Stimulated activated CD8-positive, alpha-beta memory T cell treated with anti-CD3 and anti-CD28 coated beads, Interleukin-2, amount 100 ng/mL, for 1 hour (primary cell): ENCODE data around the gene OR9A4.
"Not testable (repeated sequence)": the region's sequence is repeated elsewhere in the genome, so short reads cannot be mapped to it uniquely, and the experiment has no call there.

Source experiments
- DNase-seq, 2 donors: peaks; one replicate each; pipeline ENCODE4 v3.0.0-alpha.2; 2020; ENCODE audit warnings: low read depth in 2 of 2

The OR9A4 gene, protein sequence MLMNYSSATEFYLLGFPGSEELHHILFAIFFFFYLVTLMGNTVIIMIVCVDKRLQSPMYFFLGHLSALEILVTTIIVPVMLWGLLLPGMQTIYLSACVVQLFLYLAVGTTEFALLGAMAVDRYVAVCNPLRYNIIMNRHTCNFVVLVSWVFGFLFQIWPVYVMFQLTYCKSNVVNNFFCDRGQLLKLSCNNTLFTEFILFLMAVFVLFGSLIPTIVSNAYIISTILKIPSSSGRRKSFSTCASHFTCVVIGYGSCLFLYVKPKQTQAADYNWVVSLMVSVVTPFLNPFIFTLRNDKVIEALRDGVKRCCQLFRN

GRCh38 chr7:141916099-141916498 is at the start of gene OR9A4:
Gene OR9A4 (plus strand): TSS chr7:141916399. CDS start chr7:141918876, 2,477 bp downstream.
- no peak for DNase-seq

DNA sequence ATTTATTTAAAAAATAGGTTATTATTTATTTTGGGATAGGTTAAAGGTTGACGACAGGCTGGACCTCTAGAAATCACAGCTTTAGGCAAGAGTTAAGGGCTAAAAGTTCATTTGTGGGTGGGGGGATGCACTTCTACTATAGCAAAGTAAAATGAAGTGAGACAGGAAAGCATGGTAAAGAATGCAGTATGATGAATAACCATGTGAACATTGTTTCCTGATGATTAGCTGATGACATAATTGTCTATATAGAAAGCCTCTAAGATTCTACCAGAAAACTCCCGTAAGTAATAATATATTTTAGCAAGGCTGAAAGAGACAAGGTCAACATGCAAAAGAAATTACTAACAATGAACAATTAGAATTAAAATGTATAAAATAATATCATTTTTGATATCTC is 49.2 kb upstream of the OR9A4 start:
- no peak for DNase-seq

- DNase-seq = no peak
Measured at GRCh38 chr7:141872931-141873330, 43.3 kb upstream of the OR9A4 start.

GRCh38 chr7:141874787-141875186 is 41.4 kb upstream of the OR9A4 start:
- DNase-seq = no peak

- no peak for DNase-seq
Measured at GRCh38 chr7:141875453-141875852, 40.7 kb upstream of the OR9A4 start.

DNA sequence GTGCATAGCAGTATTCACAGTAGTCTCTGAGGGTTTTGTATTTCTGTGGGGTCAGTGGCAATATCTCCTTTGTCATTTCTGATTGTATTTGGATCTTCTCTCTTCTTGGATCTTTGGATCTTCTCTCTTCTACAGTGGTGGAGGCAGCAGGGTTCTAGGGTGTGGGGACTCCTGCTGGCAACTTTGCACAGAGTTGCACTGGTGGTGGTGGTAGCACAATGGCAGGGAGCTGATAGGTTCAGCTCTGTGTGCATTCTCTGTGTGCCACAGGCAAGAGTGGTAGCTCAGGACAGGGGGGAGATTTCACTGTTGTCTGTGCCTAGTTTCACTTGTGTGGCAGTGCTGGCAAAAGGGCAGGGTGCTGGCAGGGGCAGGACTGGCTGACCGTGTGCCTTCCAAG is 39.8 kb upstream of the OR9A4 start:
- no peak for DNase-seq

DNA sequence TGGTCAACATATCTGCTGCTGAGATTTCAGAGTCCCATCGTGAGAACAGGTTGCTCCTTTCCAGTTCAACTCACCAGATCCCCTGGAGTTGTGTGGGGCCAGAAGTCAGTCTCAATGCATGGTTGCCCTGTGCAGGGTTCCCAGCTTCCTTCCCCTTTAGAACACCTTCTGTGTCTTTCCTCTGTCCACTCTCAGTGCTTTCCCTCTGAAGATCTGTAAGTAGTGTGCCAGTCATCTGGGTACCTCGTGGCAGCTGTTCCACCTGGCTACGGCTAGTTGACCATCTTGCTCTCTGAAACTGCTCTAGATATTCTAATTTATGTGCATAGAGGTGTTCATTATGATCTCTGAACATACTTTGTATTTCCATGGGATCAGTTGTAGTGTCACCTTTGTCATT is 38.8 kb upstream of the OR9A4 start:
- no peak for DNase-seq

DNA sequence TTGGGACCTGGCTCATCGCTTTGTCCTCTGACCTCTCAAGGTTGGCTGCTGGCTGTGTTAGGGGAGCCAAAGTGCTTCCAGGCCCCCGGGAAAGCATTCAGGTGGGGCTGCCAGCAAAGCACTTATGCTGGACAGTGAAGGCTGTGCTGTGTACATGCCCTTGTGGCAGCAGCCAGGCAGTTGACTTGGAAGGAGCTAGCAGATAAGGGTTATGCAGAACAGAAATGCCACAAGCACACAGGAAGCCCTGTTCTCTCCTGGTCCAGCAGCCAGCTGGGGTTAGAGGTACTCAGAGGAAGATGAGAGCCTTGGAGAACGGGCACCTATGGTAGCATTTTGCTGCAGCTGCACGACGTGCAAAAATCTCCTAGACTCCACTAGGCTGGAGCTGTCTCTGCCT is 35.2 kb upstream of the OR9A4 start:
- no peak for DNase-seq

DNA sequence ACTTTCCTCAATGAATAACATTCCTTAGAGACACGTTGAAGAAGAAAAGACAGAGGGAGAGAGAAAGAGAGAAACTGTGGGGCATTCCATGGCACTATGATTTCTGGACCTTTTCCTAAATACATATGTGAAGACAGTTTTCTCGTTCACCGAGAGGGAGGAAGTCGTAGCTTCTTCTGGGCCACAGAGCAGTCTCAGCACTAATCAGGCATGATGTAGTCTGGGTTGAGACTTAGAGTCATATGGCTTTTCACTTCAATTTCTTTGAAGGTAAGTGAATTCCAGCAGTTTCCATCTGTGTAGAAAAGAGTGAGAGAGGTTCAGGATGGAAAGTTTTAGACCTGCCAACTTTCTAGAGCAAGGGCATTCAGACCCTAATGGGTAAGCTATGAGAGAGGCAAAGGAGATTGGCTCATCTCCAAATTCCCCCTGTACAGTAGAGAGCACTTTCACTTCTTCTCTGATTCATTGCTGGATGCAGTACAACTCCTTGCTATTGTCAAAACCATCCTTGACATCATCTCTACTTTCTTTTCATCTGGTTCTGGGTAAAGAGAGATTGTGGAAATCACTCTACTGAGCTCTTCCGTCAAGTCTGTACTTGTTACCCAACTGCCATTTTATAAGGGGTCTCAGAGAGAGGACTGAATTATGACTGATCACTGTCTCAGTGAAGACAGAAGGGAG is 31.5 kb upstream of the OR9A4 start:
- no peak for DNase-seq

- DNase-seq = no peak
Measured at GRCh38 chr7:141889321-141889720, 26.9 kb upstream of the OR9A4 start.

DNA sequence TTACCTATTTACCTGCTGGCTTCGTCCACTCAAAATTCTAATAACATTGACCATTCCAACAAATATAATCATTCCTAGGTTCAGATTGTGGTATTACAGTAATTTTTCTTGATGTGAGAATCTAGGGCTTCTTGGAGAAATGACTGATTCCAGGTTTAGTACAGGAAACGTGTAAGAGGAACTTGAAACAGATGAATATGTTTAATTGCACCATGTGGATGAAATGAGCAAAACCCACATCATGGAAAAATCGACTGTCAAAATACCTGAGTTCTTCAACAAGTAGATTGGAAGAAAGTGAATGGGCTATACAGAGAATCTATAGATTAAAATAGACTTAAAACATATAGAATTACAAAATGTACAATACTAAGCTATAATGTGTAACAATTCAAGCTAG is 24.9 kb upstream of the OR9A4 start:
- no peak for DNase-seq

DNA sequence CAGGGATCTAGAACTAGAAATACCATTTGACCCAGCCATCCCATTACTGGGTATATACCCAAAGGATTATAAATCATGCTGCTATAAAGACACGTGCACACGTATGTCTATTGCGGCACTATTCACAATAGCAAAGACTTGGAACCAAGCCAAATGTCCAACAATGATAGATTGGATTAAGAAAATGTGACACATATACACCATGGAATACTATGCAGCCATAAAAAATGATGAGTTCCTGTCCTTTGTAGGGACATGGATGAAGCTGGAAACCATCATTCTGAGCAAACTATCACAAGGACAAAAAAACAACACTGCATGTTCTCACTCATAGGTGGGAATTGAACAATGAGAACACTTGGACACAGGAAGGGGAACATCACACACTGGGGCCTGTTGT is 16.8 kb upstream of the OR9A4 start:
- not testable (repeated sequence) for DNase-seq

DNA sequence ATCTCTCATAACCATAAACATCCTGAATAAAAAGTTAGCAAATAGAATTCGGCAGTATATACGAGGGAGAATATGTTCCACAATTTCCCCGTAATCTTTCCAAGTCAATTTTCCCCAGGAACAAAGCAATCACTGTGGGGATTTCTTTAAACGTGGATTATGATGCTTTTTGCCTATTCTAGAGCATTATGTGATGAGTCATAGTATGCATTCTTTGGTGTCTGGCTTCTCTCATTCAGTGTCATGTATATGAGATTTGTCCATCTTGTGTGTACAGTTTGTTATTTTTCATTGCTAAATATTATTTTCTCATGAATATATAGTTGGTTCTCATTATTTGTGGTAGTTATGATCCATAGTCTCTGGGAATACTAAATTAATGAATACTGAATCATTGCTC is 9.9 kb upstream of the OR9A4 start:
- no peak for DNase-seq

- DNase-seq = no peak
Measured at GRCh38 chr7:141911391-141911790, 4.8 kb upstream of the OR9A4 start.

DNA sequence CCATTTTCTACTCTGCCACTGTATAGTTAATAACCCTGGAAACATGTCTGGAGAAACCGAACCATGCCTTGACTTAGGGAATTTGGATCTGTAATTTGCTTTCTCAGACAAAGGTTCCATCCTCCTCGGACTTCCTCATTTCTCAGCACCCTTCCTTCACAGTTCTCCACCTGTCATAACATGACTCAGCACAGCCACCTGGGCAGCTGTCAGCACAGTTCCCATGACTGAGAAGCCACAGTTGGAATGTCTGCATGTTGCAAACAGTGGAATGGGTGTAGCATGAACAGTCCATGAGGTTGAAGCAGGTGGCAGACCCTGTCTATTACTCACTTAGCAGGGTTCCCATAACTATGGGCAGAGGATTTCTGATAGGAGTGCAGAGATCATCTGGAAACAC is 634 bp upstream of the OR9A4 start:
- DNase-seq = no peak

DNA sequence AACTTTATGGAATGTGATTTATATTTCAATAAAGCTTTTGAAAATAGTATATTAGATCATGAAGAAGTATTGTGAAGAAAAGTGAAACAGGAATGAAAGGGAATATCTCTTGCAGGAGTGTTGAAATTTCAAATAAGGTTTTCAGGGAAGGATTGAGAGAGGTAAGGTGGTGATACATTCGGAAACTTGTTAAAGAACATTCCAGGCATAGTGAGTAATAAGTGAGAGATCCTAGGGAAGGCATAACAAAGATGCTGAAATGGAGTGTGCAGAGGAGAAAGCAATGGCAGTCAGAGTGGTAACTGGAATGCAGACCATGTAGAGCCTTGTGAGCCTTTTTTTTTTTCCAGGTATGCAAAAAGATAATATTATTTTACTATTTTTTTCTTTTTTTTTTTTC is 4.1 kb downstream of the OR9A4 start:
- no peak for DNase-seq

GRCh38 chr7:141928146-141928844 is 12.1 kb downstream of the OR9A4 start:
- DNase-seq = no peak

DNA sequence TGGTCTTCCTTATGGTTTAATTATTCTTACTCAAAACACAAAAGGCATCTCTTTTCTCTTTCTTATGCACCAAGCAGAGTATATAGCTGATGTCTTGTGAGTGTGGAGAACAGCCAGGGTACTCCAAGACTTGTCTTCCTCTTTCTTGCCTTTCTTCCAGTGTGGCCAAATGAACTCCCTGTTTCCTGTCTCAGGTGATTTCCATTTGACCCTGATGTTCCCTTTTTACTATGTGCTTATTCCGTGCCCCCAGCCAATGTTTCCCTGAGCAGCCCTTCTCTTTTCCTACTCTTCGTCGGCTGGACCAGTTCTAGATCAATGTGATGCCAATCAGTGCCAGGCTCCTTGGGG is 12.6 kb downstream of the OR9A4 start:
- DNase-seq = no peak

- no peak for DNase-seq
Measured at GRCh38 chr7:141930211-141930610, 14.0 kb downstream of the OR9A4 start.

GRCh38 chr7:141941075-141941474 is 24.9 kb downstream of the OR9A4 start:
- no peak for DNase-seq

GRCh38 chr7:141943846-141944245 is 27.6 kb downstream of the OR9A4 start:
- DNase-seq = no peak

GRCh38 chr7:141944811-141945210 is 28.6 kb downstream of the OR9A4 start:
- no peak for DNase-seq

DNA sequence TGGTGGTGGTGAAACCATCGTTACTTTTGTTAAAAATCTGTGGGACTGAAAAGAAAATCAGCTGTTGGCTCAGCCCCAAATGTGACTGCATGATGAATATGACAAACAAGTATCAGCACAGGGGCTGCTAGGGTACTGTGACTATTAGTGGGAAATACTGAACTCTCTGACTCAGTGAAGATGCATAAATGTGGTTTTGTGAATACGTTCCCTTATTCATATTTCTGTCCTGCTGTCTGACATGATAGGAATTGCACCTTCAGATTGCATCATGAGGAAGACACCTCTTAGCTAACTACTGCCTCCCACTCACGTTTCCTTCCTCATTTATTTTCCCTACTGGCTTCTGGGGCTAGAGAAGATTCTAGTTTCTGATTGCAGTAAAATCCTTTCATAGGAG is 29.2 kb downstream of the OR9A4 start:
- no peak for DNase-seq
